ENCODE measurements around the gene PPA1. TPM values are rescaled to one million over a fixed set of nuclear protein-coding genes. Genes with fewer than 3 reads are reported as not detected.

Gene PPA1
- total RNA-seq, 1 experiment from 2014 or later, result 234 TPM

DNA sequence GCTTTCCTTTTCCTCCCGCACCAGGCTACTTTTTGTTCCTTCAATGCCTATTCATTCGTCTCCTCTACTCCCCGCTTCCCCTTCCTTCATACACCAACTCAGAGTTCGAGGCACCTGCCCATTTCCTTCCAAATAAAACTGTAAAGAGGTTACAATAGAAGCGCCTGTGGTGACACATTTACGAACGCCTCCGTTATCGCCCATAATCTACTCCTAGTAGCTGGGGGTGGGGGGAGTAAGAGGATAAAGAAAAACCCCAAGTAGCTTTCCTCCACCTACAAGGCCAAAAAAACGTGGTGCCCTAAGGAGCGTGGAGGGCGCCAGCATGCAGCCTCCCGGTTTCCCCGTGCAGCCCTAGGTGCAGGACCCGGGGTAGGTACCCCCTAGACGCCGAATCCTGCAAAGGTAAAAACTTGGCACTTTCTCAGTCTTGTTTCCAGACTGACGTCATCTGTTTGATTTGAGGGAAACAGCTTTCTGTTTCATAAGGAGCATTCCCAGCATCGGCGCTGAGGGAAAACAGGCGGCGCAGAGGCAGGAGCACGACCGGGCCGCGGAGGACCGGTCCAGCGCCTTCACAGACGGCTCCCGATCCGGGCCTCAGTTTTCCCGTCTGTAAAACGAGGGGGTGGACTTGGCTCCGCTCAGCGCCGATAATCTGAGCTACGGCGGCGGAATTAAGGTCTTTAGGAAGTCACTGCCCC, 922 bp downstream of the PPA1 start:
- H3K27ac ChIP-seq (ENCODE audit: low read depth, low read length), result peak overlapping the region; percentile 73
- TF ChIP-seq SIN3A (IDR thresholded peaks at IDR 0.05; ENCODE audit: low read depth), result no peak
- TF ChIP-seq, protein P1, sequence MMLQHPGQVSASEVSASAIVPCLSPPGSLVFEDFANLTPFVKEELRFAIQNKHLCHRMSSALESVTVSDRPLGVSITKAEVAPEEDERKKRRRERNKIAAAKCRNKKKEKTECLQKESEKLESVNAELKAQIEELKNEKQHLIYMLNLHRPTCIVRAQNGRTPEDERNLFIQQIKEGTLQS (IDR thresholded peaks at IDR 0.05), result no peak
- TF ChIP-seq JUND (IDR thresholded peaks at IDR 0.05), result 0 out of 2 replicates have a peak, but pooled peaks have one; percentile 15
- ATAC-seq (peak; percentile 1; the same call in 1 of the 2 replicates), DNase-seq (ENCODE audit: low read depth, low spot score) (no peak)
- peaks cover 59% of the 10 kb centered on the region for H3K79me2 ChIP-seq (ENCODE audit: insufficient read depth, low read length)
- H3K9me3 ChIP-seq (ENCODE audit: control insufficient read depth in 1 of 2, insufficient read depth in 1 of 2, low read depth in 1 of 2, low read length in 2 of 2), result no peaks in the 10 kb centered on the region
- H4K20me1 ChIP-seq (ENCODE audit: insufficient read depth), result no peaks in the 10 kb centered on the region; the same call in 1 of the 2 replicates
- peak overlapping the region; percentile 93 for H3K9ac ChIP-seq (ENCODE audit: low read length)
- RAD21 ChIA-PET (ENCODE audit: low non-redundant PET in 1 of 2, low total read pairs in 2 of 2, uncharacterized antibody in 2 of 2, unreplicated experiment in 2 of 2), result no interaction called here
- no peak overlapping the region for H2AFZ ChIP-seq (ENCODE audit: low read depth, low read length, poor library complexity, severe bottlenecking)
- POLR2A ChIA-PET, result interaction anchor here (2.5 kb wide), 1 partner anchor 10 kb away, joined by 19 read pairs; no protein-coding TSS in a partner anchor
- intact Hi-C loops (cut with micrococcal nuclease), result no loop called here
- no peaks in the 10 kb centered on the region for H3K27me3 ChIP-seq (ENCODE audit: insufficient read depth, low read length)
- peak overlapping the region; percentile 89 to 95 for H3K4me3 ChIP-seq (replicated peaks in 1 of 2; ENCODE audit: low read depth in 1 of 2, low read length in 2 of 2)
- CTCF ChIA-PET, result interaction anchor here (1.6 to 3.1 kb wide), 4 partner anchors 11 to 132 kb away, joined by 5 to 16 read pairs (median 11); no protein-coding TSS in a partner anchor
- H3K4me2 ChIP-seq (ENCODE audit: low read length), result peak overlapping the region; percentile 96
- peaks cover 0 to 23% of the 10 kb centered on the region in 2 experiments; a peak in 3 of 4 replicates for H3K4me1 ChIP-seq (ENCODE audit: control insufficient read depth in 1 of 2, insufficient read depth in 2 of 2, low read length in 2 of 2)
- peaks cover 3 to 16% of the 10 kb centered on the region in 2 experiments; a peak in 2 of 4 replicates for H3K36me3 ChIP-seq (ENCODE audit: control insufficient read depth in 1 of 2, insufficient read depth in 2 of 2, low read length in 2 of 2)
- BruUV-seq (replicated peaks), result no TSS peak
- no peaks in the 10 kb centered on the region for H3K9me2 ChIP-seq (ENCODE audit: insufficient read depth)

DNA sequence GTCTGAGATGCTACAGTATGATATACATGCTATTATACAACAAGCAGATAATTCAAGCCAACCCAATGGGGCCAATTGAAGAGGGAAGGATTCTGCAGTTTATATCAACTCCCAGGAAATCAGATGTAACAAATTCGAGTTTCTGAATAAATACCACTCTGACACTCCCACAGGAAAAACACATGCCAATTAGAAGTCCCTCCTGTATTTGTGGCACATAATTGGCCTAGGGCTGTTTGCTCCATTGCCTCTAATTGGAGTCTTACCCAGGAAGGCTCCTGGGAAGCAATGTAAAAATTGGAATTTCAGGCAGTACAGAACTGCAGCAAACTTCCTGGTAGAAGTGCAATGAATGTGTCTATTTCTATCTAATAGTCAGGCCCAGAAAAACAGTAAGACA, 4.7 kb downstream of the PPA1 start:
- H3K79me2 ChIP-seq (ENCODE audit: insufficient read depth, low read length), result peaks cover 95% of the 10 kb centered on the region
- H3K4me2 ChIP-seq (ENCODE audit: low read length), result no peak overlapping the region
- no peaks in the 10 kb centered on the region; the same call in 1 of the 2 replicates for H4K20me1 ChIP-seq (ENCODE audit: insufficient read depth)
- ChIA-PET RAD21 (ENCODE audit: low non-redundant PET in 1 of 2, low total read pairs in 2 of 2, uncharacterized antibody in 2 of 2, unreplicated experiment in 2 of 2) (no interaction called here), CTCF (no interaction called here), POLR2A (no interaction called here)
- no peak overlapping the region for H3K9ac ChIP-seq (ENCODE audit: low read length)
- no peaks in the 10 kb centered on the region for H3K9me2 ChIP-seq (ENCODE audit: insufficient read depth)
- H2AFZ ChIP-seq (ENCODE audit: low read depth, low read length, poor library complexity, severe bottlenecking), result no peak overlapping the region
- peaks cover 3 to 19% of the 10 kb centered on the region in 2 experiments; a peak in 2 of 4 replicates for H3K36me3 ChIP-seq (ENCODE audit: control insufficient read depth in 1 of 2, insufficient read depth in 2 of 2, low read length in 2 of 2)
- H3K27ac ChIP-seq (ENCODE audit: low read depth, low read length), result no peak overlapping the region
- no peak for DNase-seq (ENCODE audit: low read depth, low spot score)
- peaks cover 5 to 27% of the 10 kb centered on the region in 2 experiments; a peak in 3 of 4 replicates for H3K4me1 ChIP-seq (ENCODE audit: control insufficient read depth in 1 of 2, insufficient read depth in 2 of 2, low read length in 2 of 2)
- intact Hi-C loops (cut with micrococcal nuclease), result no loop called here
- H3K4me3 ChIP-seq (replicated peaks in 1 of 2; ENCODE audit: low read depth in 1 of 2, low read length in 2 of 2), result no peak overlapping the region
- no peaks in the 10 kb centered on the region for H3K27me3 ChIP-seq (ENCODE audit: insufficient read depth, low read length)
- BruUV-seq (replicated peaks), result no TSS peak
- H3K9me3 ChIP-seq (ENCODE audit: control insufficient read depth in 1 of 2, insufficient read depth in 1 of 2, low read depth in 1 of 2, low read length in 2 of 2), result no peaks in the 10 kb centered on the region
- no peak for TF ChIP-seq SP1 (IDR thresholded peaks at IDR 0.05; ENCODE audit: low read depth)
- no peak for ATAC-seq

All from HCT116 (cell line).